ENCODE results near the gene BBS9.

The BBS9 gene

GRCh38 chr7:33183504-33183903, 54.1 kb downstream of the BBS9 start:
- no peak overlapping the region for H3K27ac ChIP-seq
- TF ChIP-seq ZFX (IDR thresholded peaks at IDR 0.05; ENCODE audit: borderline replicate concordance) (no peak), CTCF (IDR thresholded peaks at IDR 0.05) (no peak)

- no peak for TF ChIP-seq ZFX (IDR thresholded peaks at IDR 0.05; ENCODE audit: borderline replicate concordance)
- no peak for TF ChIP-seq CTCF (IDR thresholded peaks at IDR 0.05)
- no peak overlapping the region for H3K27ac ChIP-seq
Observed at GRCh38 chr7:33184828-33185227, 55.5 kb downstream of the BBS9 start.

GRCh38 chr7:33185786-33186185, 56.4 kb downstream of the BBS9 start:
- H3K27ac ChIP-seq: no peak overlapping the region
- TF ChIP-seq CTCF (IDR thresholded peaks at IDR 0.05) (peak; percentile 89), ZFX (IDR thresholded peaks at IDR 0.05; ENCODE audit: borderline replicate concordance) (no peak)

GRCh38 chr7:33186192-33186591, 56.8 kb downstream of the BBS9 start:
- no peak overlapping the region for H3K27ac ChIP-seq

GRCh38 chr7:33190688-33191304, 61.4 kb downstream of the BBS9 start:
- no peak overlapping the region for H3K27ac ChIP-seq
- TF ChIP-seq CTCF (IDR thresholded peaks at IDR 0.05) (no peak), ZFX (IDR thresholded peaks at IDR 0.05; ENCODE audit: borderline replicate concordance) (no peak)

More at GRCh38 chr7:33186192-33186591, 56.8 kb downstream of the BBS9 start:
- TF ChIP-seq CTCF (IDR thresholded peaks at IDR 0.05) (no peak), ZFX (IDR thresholded peaks at IDR 0.05; ENCODE audit: borderline replicate concordance) (no peak)

GRCh38 chr7:33191340-33191739, 62.0 kb downstream of the BBS9 start:
- H3K27ac ChIP-seq: no peak overlapping the region
- no peak for TF ChIP-seq ZFX (IDR thresholded peaks at IDR 0.05; ENCODE audit: borderline replicate concordance)
- TF ChIP-seq CTCF (IDR thresholded peaks at IDR 0.05): no peak

GRCh38 chr7:33192695-33193291, 63.4 kb downstream of the BBS9 start:
- TF ChIP-seq ZFX (IDR thresholded peaks at IDR 0.05; ENCODE audit: borderline replicate concordance) (no peak), CTCF (IDR thresholded peaks at IDR 0.05) (no peak)
- H3K27ac ChIP-seq: no peak overlapping the region
